ENCODE data around the gene HTR1D. TPM values are rescaled to one million over a fixed set of nuclear protein-coding genes. Genes with fewer than 3 reads are reported as not detected.
A peak's percentile ranks its signal among the peaks of the same experiment; 100 is the strongest.
"Not testable (repeated sequence)": the region's sequence is repeated elsewhere in the genome, so short reads cannot be mapped to it uniquely, and the experiment has no call there.

The HTR1D gene
- total RNA-seq, 1 donor from 2014 or later = 2.1 TPM

DNA sequence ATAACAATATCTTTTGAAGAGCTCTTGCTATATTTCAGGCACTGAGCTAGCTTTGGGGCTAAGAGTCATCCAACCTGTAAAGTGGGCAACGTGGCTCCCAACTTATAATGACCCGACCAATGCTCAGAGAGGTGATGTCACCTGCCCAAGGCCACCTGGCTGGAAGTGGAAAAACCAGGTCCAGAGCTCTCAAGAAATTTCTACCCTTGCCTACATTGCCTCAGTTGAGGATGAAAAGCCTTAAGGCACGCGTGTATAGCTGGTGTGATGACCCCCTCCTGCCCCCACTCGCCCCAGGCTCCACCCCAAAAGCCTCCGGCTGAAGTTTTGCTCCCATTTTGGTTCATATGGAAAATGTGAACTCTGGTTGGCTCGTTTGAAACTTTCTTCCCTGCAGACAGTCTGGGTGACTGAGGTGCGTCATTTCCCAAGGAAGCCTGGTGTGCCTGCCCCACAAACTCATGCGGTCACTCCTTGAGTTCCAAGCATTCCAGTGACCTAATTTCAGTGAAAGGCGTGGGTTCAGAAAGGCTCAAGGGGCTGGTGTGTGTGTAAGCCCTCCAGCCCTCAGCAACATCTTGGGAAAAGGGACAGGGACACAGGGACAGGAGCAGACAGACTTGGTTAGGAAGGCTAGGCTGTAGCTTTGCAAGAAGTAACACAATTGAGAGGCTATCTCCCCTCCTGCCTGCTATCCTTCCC is 20.5 kb downstream of the HTR1D start:
- no peaks in the 10 kb centered on the region for H3K9me3 Mint-ChIP-seq (ENCODE audit: low read depth)
- no peak overlapping the region for H3K4me3 Mint-ChIP-seq (ENCODE audit: unreplicated experiment)
- no peaks in the 10 kb centered on the region for H3K36me3 Mint-ChIP-seq (ENCODE audit: low read depth)
- no peaks in the 10 kb centered on the region for H3K27me3 Mint-ChIP-seq (ENCODE audit: low read depth)
- DNase-seq (ENCODE audit: low spot score) = no peak
- no peak for TF ChIP-seq CTCF (IDR thresholded peaks at IDR 0.05)
- peaks cover 63% of the 10 kb centered on the region for H3K4me1 Mint-ChIP-seq (ENCODE audit: low read depth)
- H3K27ac Mint-ChIP-seq (ENCODE audit: unreplicated experiment) = peak overlapping the region; percentile 100

- Mint-ChIP-seq H3K4me1 (ENCODE audit: low read depth) (peaks cover 77% of the 10 kb centered on the region), H3K27ac (ENCODE audit: unreplicated experiment) (peak overlapping the region; percentile 100), H3K36me3 (ENCODE audit: low read depth) (no peaks in the 10 kb centered on the region), H3K4me3 (ENCODE audit: unreplicated experiment) (peak overlapping the region; percentile 52), H3K27me3 (ENCODE audit: low read depth) (no peaks in the 10 kb centered on the region), H3K9me3 (ENCODE audit: low read depth) (no peaks in the 10 kb centered on the region)
- TF ChIP-seq CTCF (IDR thresholded peaks at IDR 0.05) = peak; percentile 30
- no peak for DNase-seq (ENCODE audit: low spot score)
Observed at GRCh38 chr1:23194119-23194984, 22.9 kb downstream of the HTR1D start.

DNA sequence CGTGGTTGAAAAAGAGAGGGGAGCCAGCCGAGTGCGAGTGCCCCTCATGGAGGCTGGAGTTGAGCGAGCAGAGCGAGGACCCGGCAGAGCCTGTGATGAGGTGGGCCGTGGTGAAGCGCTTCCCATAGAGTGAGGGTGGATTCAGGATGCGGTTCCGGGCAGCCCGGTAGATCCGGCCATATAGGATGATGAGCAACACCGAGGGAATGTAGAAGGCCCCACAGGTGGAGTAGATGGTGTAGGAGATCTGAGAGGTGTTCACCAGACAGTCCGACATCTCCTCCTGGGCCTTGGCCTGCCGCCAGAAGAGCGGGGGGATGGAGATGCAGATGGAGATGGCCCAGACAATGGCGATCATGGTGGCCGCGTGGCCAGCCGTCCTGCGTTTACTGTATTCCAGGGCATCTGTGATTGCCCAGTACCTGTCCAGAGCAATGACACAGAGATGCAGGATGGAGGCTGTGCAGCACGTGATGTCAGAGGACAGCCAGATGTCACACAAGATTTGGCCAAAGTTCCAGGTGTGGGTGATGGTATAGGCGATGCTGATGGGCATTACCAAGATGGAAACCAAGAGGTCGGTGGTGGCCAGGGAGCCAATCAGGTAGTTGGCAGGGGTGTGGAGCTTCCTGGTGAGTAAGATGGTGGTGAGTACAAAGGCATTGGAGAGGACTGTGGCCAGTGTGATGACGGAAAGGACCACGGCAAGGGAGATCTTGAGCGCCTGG is 23.7 kb downstream of the HTR1D start:
- H3K27ac Mint-ChIP-seq (ENCODE audit: unreplicated experiment) = peak overlapping the region; percentile 100
- peaks cover 83% of the 10 kb centered on the region for H3K4me1 Mint-ChIP-seq (ENCODE audit: low read depth)
- no peak overlapping the region for H3K4me3 Mint-ChIP-seq (ENCODE audit: unreplicated experiment)
- H3K36me3 Mint-ChIP-seq (ENCODE audit: low read depth) = no peaks in the 10 kb centered on the region
- H3K9me3 Mint-ChIP-seq (ENCODE audit: low read depth) = no peaks in the 10 kb centered on the region
- DNase-seq (ENCODE audit: low spot score) = no peak
- TF ChIP-seq CTCF (IDR thresholded peaks at IDR 0.05) = no peak
- no peaks in the 10 kb centered on the region for H3K27me3 Mint-ChIP-seq (ENCODE audit: low read depth)

- H3K27me3 Mint-ChIP-seq (ENCODE audit: low read depth) = no peaks in the 10 kb centered on the region
- peaks cover 74% of the 10 kb centered on the region for H3K4me1 Mint-ChIP-seq (ENCODE audit: low read depth)
- H3K9me3 Mint-ChIP-seq (ENCODE audit: low read depth) = no peaks in the 10 kb centered on the region
- H3K36me3 Mint-ChIP-seq (ENCODE audit: low read depth) = no peaks in the 10 kb centered on the region
- no peak for DNase-seq (ENCODE audit: low spot score)
- TF ChIP-seq CTCF (IDR thresholded peaks at IDR 0.05) = no peak
- H3K27ac Mint-ChIP-seq (ENCODE audit: unreplicated experiment) = no peak overlapping the region
- no peak overlapping the region for H3K4me3 Mint-ChIP-seq (ENCODE audit: unreplicated experiment)
Observed at GRCh38 chr1:23191199-23191598, 26.1 kb downstream of the HTR1D start.

DNA sequence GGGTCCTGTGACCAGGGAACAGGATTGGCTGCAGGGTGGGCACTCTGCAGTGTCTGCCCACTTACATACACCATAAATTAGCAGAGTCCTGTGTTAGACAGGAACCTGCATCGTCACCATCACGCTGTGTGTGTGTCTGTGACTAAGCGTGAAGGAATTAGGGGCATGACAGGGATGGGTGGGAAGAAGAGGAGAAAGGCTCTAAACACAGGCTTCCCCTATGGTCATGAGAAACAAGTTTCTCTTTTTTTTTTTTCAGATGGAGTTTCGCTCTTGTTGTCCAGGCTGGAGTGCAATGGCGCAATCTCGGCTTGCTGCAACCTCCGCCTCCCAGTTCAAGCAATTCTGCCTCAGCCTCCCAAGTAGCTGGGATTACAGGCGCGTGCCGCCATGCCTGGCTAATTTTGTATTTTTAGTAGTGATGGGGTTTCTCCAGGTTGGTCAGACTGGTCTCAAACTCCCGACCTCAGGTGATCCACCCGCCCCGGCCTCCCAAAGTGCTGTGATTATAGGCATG is 28.3 kb downstream of the HTR1D start:
- H3K4me1 Mint-ChIP-seq (ENCODE audit: low read depth) = peaks cover 62% of the 10 kb centered on the region
- peak; percentile 7 for TF ChIP-seq CTCF (IDR thresholded peaks at IDR 0.05)
- H3K27me3 Mint-ChIP-seq (ENCODE audit: low read depth); H3K4me3 Mint-ChIP-seq (ENCODE audit: unreplicated experiment); H3K36me3 Mint-ChIP-seq (ENCODE audit: low read depth); H3K9me3 Mint-ChIP-seq (ENCODE audit: low read depth); DNase-seq (ENCODE audit: low spot score): not testable (repeated sequence)
- H3K27ac Mint-ChIP-seq (ENCODE audit: unreplicated experiment) = peak overlapping the region; percentile 94
